Loucy (cell line): ENCODE results near the gene TRPM3.

Experiments
- CTCF ChIP-seq: fragments of 200-600 bp; sonication (generic); conservative IDR thresholded peaks from 2 replicates; pipeline ENCODE4 v1.5.1; 2014; ENCODE audit warnings: mild to moderate bottlenecking, antibody characterized with exemption, low read length
- EZH2phosphoT487 ChIP-seq: fragments of 200-600 bp; IDR thresholded peaks from 2 replicates; pipeline ENCODE4 v1.6.1; 2018; ENCODE audit warnings: antibody characterized with exemption, mild to moderate bottlenecking, moderate library complexity, borderline replicate concordance

GRCh38 chr9:70504834-70505233, 616.6 kb downstream of the TRPM3 start:
- TF ChIP-seq CTCF (no peak), EZH2phosphoT487 (no peak)
